ENCODE measurements around the gene SCAANT1.

The SCAANT1 gene

DNA sequence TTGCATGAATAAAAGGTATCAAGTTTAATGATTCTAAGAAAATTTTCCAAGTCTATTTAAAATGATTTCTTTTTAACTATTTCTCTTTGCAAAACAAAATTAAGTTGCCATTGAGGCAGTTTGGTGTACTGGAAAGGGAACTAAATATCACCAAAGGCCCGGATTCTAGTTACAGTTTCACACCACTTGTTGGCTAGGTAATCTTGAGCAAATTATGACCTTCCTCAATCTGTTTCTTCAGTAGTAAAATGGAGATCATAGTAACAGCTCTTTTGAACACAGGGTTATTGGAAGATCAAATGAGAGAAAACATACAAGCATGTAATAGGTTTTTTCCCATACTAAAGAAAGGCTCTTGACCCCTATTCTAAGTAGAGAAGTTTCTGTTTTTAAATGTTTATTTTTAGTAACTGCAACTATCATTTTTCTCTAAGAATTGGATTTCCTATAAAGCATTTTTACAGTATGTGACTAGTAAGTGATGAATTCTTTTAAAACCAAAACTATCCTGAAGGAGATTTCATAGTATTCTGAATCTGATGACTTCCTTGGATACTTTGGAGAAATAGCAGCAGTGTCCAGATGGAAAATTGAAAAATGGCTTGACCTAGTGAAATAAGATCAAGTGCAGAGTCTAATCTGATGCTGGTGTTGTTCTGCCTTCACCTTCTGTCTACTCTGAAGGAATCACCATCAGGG lies 15.7 kb downstream of the SCAANT1 start:
- DNase-seq = no peak

DNA sequence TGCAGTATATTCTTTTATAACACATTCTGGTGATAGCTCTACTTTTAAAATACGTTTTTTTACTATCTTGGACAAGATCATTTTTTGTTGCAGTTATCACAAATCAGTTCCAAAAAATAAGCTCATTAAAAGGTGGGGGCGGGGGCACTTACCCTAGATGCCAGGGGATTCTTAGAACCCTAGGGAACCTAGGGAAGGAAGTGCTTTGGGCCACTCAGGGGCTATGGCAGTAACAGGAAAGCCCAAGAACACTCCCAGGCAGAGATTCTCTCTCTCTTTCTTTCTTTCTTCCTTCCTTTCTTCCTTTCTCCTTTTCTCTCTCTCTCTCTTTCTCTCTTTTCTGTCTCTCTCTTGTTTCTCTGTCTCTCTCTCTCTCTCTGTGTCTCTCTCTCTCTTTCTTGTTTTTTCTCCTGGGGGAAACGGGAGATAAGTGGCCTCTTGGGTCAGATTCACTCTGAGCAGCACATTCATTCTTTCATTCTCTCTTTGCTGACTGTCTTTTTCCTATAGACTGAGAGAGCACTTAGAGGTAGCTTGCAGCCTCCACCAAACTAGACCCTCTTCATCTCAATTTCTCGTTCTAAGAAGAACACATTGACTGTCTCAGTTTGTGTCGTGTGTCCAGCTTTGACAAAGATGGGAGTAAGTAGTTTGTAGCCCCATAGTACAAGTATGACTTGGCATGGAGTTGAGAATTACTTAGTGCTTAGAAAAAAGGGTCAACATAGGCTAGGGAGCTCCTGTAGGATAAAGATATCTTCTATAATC lies 16.6 kb downstream of the SCAANT1 start:
- DNase-seq = no peak

DNA sequence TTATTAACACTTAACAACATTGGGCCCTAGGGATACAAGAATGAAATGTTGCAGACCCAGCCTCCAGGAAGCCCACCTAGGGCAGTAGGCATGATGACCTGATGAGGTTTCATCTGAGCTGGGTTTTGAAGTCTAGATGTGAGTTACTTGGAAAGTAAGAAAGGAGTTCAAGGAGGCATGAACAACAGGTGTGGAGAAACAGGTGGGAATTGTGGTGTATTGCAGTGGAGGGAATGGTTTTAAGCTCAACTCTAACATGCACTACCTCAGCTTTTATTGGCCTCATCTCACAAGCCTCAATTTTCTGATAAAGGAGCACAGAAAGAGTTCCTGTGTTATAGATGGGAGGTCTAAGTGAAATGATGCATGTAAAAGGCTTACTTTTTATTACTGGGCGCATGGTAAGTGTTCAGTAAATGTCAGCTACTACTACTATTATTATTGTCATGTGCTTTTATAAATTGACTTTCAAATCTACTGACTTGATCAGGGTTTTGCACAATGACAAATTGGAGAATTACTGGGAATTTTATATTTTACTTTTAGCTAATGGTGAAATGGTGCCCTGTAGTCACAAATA lies 19.3 kb downstream of the SCAANT1 start:
- no peak for DNase-seq

DNA sequence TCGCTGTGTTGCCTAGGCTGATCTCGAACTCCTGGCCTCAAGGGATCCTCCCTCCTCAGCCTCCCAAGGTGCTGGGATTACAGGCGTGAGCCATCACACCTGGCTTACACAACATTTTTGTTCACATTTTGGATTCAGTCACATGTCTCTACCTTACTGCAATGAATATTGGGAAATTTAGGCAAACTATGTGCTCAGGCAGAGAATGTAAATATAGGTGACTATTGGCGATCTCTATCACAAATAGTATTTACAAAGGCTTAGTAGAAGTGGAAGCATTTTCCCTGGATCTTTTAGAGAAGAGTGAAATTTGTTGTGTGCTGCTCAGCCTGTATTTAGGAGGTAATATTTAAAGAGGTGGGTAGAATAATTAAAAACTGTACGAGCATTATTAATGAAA lies 20.7 kb downstream of the SCAANT1 start:
- no peak for DNase-seq

DNA sequence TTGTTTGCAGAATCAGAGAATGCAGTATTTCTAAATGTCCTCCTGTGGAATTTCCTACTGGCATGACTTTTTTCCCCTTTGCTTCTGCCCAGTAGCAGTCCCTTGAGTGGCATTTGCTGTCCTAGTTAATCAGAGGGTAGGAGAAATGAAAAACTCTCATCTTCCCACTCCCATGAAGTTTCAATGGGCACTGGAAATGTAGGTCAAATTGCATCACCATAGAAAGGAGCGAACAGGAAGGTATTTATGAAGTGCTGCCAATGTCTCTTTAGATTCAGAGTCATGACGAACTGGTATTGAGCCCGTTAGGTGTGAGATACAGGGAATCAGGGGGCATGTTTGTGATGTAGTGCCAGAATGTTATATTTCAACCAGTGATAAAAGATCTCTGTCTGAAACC lies 25.3 kb downstream of the SCAANT1 start:
- DNase-seq = no peak

DNA sequence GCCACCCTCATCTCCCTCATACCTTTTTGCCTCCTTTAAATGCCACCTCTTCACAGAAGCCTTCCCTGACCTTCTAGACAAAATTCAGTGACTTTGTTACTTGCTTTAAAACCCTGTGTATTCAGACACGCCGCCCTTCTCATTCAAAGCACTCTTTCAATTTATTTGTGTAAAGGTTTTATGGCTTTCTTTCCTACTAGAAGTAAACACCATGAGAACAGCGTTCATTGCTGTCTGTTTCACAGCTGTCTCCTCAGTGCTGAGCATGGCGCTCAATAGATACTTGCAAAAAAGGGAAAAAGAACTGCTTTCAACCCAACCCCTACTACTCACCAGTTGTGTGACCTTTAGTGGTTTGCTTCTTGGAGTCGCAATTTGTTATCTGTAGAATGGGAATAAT lies 31.5 kb downstream of the SCAANT1 start:
- DNase-seq = no peak

DNA sequence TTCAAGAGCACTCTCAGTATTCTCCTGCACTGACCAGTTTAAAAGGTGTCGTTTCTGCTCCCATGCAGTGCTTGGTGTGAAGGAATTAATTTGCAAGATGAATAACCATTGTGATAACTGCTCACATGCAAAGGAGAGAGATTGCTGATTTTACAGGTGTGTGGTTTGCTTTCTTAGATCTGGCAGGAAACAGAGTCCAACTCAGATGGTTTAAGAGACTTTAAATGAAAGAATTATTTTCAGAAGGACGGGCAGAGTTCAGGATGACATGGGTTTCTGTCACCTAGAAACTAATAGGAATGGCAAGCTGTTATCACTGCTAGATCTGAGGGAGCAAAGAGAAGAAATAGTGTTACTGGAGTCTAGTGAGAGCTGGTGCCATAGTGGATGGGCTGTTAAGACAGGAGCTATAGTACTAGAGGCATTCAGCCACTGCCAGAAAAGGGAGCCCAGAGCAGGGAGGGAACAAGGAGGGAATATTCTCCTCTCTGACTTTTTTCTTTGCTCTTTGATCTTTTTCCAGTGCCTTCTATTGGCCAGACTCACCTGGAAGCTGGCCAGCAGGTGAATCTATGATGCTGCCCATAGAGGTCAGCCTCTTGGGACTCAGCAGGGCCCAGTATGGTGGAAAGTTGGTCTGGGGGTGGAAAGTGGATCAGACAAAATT lies 33.7 kb downstream of the SCAANT1 start:
- DNase-seq = no peak

DNA sequence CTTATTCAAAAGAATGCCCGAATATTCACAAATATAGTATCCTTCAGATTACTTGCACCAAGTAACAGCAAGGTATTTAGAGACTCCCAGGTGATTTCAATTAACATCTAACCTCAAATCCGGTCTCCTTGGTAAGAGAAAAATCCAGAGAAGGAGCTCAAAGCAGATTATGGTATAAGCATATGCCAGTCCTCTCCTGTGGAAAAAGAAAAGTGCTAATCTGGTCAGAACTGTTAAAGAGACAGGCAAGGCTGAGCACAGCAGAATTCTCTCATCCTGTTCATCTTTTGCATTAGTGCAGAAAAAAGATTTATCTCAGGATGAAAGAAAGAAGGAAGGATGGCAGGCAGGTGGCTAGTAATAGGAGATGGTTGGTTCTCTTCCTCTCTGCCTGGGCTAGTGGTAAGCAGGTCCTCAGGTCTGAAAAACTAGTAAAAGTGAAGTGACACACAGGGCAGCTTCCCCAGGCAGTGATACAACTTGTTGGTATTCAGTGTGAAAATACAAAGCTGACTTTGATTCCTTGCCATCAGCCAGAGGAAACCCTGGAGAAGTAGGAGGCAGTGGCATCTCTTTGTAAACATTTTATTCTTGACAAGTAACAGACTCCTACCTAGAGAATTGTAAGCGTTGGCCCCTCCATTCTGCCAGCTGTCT lies 34.3 kb downstream of the SCAANT1 start:
- no peak for DNase-seq

DNA sequence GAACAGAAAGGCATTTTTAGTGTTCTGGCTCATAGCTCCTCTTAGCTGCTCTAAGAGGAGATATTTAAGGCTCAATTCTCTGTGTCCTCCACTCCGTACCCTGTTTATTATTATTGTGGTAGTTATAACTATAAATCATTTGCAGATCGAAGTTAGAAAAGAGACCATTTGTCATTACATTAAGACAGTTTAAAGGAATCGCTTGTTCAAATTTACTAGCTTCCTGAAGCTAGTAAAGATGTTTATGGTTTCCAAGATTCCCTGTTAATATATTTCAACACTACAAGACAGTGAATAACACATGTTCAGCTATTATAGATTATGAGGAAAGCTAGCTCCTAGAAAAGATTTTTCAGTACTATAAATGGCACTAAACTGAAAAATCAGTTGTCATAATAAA lies 35.9 kb downstream of the SCAANT1 start:
- no peak for DNase-seq

DNA sequence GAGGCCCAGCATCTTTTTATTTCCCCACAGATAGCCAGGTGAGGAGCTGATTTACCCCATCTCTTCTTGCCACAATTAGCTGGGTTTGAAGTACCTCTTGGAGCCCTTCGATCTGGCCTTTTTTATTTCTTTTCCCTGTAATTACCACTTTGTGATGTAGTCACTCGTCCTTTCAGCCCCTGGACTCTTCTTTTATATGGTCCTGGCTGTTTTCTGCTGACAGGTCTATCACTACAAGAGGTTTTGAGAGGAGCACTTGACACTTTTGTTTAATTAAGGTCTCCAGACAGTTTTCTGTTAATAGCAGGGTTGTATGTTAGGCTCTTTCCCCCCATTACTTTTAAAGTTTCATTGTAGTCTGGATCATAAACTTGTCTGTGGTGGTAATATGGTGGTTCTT lies 36.7 kb downstream of the SCAANT1 start:
- no peak for DNase-seq

DNA sequence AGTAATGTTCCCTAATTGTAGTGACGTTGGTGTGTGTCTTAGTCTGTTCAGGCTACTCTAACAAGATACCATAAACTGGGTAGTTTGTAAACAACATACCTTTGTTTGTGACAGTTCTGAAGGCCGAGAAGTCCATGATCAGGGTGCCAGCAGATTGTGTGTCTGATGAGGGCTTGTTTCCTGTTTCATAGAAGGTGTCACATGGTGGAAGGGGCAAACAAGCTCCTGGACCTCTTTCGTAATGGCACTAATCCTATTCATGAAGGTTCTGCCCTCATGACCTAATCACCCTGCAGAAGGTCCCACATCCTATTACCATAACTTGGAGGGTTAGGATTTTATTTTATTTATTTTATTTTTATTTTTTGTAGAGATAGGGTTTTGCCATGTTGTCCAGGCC lies 37.4 kb downstream of the SCAANT1 start:
- DNase-seq = no peak

DNA sequence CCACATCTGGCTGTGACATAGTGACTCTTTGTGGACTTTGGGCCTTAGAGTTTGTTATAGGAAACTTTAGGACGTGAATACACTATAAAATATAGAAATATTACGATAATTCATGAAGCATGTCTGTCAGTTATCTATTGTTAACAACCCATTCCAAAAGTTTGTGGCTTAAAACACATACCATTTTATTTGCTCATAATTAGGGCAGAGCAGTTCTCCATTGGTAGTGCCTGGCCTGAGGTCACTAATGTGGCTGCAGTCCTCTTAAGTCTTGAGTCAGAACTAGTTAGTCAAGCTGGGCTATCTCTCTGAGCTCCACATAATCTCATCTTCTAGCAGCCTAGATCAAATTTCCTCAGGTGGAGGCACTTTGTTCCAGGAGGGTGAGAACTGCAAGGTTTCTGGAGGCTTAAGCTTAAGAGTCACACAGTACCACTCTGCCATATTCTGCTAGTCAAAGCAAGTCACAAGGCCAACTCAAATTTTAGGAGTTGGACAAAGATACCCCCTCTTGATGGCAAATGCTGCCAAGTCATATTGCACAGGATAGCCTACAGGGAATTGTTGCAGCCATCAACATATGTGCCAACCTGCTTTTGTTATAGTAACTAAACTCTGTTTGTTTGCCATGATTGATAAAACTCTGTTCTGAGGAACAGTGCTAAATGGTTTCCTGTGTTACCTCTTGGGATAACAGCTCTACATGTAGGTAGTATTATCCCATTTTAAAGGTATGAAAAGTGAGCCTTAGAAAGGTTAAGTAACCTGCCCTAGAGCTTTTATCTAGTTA lies 39.9 kb downstream of the SCAANT1 start:
- DNase-seq = no peak

DNA sequence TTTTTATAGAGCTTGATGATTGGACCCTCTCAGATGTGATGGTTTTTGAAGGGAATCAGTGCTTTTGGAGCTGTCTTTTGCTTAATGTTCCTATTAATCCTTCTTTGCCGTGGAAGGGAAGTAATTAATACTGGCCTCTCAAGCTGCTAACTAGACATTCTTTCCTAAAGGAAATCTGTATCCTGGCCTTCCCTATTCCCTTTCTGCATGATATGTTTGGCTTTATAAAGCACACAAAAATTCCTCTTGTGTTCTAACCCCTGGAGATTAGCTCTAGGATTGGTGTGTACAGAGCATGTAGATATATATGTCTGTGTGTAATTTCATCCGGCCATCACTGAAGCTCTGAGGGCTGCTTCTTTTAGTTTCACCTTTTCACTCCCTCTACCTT lies 41.6 kb downstream of the SCAANT1 start:
- no peak for DNase-seq

DNA sequence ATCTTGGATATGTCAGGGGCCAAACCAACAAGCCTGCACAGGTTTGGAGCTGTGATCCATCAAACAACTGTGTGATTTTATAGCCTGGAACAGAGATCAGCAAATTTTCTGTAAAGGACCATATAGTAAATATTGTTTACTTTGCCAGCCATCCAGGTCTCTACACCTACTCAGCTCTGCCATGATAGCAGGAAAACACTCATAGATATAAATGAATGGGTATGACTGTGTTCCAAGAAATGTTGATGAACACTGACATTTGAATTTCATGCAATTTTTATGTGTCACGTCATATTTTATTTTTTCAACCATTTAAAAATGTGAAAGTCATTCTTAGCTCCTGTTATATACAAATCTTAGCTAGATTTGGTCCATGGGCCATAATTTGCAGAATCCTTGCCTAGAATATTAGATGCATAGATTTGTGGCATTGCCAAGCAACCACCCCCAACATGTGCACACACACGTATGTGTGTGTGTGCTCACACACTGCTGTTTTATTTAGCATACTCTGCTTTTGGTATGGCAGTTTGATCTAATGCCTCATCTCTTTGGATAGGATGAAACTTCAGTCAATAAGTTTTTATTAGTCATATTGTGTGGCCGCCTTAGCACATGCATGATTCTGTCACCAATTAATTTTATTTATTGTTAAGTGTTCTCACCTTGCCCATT lies 42.1 kb downstream of the SCAANT1 start:
- no peak for DNase-seq

DNA sequence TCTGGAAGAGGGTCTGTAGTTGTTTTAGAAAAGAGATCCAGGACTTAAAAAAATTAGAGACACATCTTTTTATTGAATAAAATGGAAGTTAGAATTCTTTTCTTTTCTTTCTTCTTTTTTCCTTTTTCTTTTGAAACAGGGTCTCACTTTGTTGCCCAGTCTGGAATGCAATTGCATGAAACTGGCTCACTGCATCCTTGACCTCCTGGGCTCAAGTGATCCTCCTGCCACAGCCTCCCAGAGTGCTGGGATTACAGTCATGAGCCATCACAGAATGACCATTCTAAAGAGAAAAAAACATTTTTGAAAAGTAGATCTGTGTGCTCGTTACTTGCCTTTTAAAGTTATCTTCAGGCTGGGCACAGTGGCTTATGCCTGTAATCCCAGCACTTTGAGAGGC lies 45.0 kb downstream of the SCAANT1 start:
- DNase-seq = no peak

DNA sequence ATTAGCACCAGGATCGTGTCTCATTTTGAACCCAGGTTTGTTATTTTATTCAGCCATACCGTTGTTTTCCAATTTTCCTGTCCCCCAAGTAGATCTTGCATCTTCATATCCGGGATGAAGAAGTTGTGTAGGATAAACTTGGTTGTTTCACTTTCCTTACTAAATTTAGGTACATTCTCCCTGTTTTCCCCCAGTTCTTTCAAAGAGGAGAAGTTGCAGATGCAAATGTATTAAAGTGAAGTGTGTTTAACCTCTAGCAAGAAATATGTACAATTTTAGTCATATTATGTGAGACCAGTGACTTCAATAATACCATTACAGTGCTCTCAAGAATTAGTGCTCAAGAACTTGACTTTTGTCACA lies 47.2 kb downstream of the SCAANT1 start:
- no peak for DNase-seq

DNA sequence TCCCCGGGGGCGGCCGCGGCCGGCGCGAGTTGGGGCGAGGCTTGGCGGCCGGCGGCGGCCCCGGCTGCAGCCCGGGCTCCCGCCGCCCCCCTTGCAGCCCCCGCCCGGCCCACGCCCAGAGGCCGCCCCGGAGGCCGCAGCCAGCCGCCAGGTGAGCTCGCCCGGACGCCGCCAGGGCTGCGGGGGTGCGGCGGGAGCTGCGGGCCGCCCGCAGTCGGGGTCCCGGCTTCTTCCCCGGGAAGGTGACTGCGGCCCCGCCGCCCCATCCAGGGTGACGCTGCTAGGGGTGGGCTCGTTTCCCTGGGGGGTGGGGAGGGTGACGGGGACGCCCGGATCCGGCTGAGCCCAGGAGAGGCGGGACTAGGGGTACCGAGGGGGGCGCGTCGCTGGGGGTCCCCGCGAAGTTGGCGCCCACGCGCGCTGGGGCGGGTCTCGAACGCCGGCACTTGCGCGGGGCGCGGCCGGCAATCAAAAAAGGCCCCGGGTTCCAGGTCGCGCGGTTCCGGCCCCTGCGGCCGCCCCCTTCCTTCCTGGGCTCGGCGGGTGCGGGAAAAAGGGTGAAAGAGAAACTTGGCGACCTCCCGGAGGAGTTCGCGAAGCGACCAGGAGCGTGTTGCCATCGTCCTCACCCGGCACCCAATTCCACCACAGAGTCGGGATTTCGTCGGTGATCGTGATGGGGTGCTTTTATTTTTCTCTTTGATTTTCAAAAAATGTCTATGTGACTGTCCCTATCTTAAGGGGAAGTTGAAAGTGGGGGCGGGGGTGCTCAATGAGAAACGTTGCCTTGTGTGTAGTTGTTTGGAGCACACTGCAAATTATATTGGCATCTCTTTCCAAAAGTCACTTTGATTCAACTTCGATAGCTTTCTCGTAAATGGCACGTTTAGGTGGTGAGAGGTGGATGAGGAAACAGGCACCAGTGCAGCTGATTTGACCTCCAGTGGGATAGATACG lies 47.9 kb downstream of the SCAANT1 start:
- peak; percentile 38 for DNase-seq

DNA sequence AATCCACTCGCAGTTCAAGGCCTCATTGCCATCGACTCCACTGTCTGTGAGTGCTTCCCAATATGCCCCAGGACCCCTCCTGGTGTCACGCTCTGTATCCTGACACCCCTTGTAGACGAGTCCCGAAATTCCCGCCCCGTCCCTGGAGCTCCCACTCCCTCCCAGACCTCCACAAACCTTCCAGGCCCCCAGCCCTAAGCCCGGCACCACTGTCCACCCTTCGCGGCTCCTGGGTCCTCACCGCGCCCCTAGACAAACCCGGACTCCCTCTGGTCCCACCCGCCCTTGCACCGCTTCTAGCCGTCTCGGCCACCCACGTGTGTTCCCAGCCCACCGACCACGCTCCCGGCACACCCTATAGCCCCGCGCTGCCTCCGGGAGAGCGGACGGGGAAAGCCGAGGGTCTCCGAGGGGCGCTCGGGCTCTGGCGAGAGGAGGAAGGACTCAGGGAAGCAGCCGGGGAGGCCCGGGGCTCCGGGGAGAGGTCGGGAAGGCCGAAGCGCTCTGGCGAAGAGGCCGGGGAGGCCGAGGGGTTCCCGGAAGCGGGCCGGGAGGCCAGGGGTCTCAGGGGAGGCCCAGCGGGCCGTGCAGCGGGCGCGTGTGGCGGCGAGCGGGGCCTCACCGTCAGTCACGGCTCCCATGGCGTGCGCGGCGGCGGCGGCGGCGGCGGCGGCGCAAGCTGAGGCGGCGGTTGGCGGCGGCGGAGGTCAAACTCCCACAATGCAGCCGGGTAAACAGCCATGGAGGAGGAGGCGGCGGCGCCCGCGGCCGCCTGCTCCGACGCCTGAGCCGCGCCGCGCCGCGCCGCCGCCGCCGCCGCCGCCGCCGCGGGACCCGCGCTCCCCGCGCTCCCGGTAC lies 48.8 kb downstream of the SCAANT1 start, which contains the start of the genes ATXN7 and THOC7:
Gene ATXN7, plus strand, starts transcription at position 718 of the 858 bp plus-strand sequence. CDS start 48,732 bp downstream, outside the sequence.
Gene THOC7, minus strand, starts transcription at position 656 of the 858 bp plus-strand sequence. Its CDS starts 15 bp downstream, at position 641.
- DNase-seq = peak; percentile 66

DNA sequence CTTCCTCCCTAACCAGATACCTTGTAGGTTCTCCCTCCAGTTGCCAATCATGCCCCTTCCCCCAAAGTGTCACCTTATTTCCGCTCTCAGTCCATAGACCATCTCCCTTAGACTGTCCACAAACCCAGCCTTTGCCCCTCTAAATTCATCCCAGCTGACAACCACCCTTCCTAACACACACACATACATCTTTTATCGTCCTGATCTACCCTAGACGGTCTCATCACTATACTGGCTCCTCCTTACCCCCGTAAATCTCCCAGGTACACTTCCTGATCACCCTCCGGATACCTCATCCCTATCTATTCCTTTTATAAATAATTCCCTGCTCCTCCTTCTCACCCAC lies 49.4 kb downstream of the SCAANT1 start:
- DNase-seq = no peak
